OCI-LY1 (cell line): ENCODE data around the gene PRDM1.

Source experiments
- CTCF ChIP-seq: fragments of 200-600 bp; sonication (generic), shearing (Covaris generic); IDR thresholded peaks from 2 replicates; pipeline ENCODE4 v1.5.1; 2017; ENCODE audit warnings: mild to moderate bottlenecking, antibody characterized with exemption, low read length, moderate library complexity, mixed read lengths
- EZH2 ChIP-seq: fragments of 200-600 bp; sonication (generic), shearing (Covaris generic); IDR thresholded peaks from 2 replicates; pipeline ENCODE4 v1.8.0; 2017; ENCODE audit warnings: borderline replicate concordance, mixed run types, mild to moderate bottlenecking, antibody characterized with exemption, low read length, moderate library complexity, mixed read lengths

DNA sequence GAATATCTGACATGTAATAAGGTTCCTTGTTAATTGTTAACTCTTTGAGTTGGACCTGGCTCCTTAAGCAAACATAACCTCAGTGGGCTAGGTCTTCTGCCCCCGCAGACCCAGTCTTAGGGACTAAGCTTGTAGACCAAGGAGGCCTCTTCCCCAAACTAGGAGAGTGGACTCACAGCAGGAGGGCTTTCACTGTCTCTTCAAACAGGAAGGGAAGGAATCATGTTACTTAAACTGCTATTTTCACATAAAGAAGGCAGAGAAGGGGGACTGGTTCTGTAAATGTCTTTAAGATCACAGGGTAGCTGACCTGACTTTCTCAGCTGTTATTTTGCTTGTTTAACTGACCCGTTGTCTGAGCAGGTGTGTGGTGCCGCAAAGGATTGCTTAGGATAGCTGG, 34.9 kb upstream of the PRDM1 start:
- TF ChIP-seq CTCF = no peak
- TF ChIP-seq EZH2 = no peak
